ENCODE measurements around the gene HSPA8.
"Not testable (repeated sequence)": the region's sequence is repeated elsewhere in the genome, so short reads cannot be mapped to it uniquely, and the experiment has no call there.

Gene HSPA8

GRCh38 chr11:123061403-123062157, at the start of gene HSPA8:
HSPA8 (minus strand) TSS chr11:123062136; CDS start chr11:123061324, 812 bp downstream.
- no peak for DNase-seq (ENCODE audit: extremely low read depth in 1 of 2, low read depth in 1 of 2)

DNA sequence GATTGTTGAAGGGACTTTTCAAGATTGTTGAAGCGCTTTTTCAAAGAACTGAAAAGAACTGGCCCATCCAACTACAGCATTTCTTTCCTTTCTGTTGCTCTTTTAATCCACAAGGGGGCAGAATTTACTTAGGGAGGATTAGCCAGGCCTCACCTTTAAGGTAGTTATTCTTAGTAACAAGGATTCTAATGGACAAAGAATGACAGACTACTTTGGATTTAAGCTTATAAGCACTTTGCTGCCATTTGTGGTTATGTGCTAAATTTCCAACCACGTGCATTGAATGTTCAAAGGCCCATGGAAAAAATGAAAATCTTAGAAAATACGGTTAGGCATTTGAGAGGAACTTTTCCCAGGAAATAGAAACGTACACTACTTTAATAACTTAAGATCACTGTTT, 49.5 kb upstream of the HSPA8 start:
- DNase-seq (ENCODE audit: extremely low read depth in 1 of 2, low read depth in 1 of 2) = no peak

- DNase-seq (ENCODE audit: extremely low read depth in 1 of 2, low read depth in 1 of 2) = no peak
Observed at GRCh38 chr11:123110397-123110796, 48.5 kb upstream of the HSPA8 start.

DNA sequence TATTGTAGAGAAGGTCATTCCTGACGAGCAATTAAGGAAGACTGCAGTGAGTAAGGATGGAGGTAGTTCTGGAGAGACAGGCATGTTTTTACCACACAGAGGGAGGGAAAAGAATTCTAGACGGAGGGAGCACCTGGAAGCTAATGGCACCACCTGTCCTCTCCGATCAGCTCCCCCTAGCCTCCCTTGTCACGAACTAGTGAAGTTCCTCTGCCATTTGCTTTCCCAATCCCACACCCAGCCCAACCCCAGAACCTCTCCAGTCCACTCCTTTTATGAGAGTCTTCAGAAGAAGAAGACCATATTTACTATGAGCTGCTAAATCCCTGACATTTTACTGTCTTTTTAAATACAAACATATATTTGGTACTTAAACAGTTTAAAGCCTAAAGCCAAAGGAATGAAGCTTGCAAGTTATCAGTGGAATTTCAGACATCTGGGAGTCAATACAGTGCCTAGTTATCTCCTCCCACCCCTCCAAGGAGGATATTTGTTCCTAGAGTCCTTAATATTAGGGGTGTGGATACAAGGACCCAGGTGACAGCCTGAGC, 46.1 kb upstream of the HSPA8 start:
- DNase-seq (ENCODE audit: extremely low read depth in 1 of 2, low read depth in 1 of 2) = no peak

GRCh38 chr11:123104697-123105096, 42.8 kb upstream of the HSPA8 start:
- no peak for DNase-seq (ENCODE audit: extremely low read depth in 1 of 2, low read depth in 1 of 2)

GRCh38 chr11:123103326-123103980, 41.5 kb upstream of the HSPA8 start:
- no peak for DNase-seq (ENCODE audit: extremely low read depth in 1 of 2, low read depth in 1 of 2)

DNA sequence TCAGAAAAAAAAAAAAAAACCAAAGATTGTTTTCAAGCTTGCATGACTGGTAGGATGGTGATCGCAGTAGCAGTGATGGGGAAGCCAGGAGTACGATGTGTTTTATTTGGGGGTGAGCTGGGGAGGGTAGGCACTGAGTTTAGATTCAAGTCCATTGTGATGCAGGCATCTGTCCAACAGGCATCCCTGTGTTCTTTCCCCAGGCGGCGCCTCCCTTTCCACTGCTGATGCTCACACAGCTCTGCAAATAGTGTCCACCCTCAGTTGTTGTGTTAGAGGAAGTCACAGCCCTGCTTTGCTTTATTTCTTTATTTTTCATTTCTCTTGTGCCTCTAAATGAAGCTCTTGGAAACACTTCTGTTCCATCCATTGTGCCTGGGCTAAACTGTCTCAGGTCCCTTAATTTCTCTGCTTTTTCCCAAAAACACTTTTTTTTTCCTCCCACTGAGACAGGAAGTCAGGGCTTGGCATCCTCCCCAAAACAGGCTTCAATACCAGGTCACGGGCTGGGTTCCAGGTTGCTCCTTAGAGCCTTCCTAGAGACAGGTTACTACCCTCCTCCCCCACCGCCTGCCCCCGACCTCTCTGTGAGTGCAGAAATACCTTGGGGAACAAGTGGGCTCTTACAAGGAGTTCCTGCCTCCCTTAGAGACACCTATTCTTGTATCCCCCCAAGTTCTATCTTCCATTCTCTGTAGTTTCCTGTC, 38.6 kb upstream of the HSPA8 start:
- no peak for DNase-seq (ENCODE audit: extremely low read depth in 1 of 2, low read depth in 1 of 2)

- DNase-seq (ENCODE audit: extremely low read depth in 1 of 2, low read depth in 1 of 2) = no peak
Observed at GRCh38 chr11:123098990-123099389, 37.1 kb upstream of the HSPA8 start.

- DNase-seq (ENCODE audit: extremely low read depth in 1 of 2, low read depth in 1 of 2) = no peak
Observed at GRCh38 chr11:123093739-123094138, 31.8 kb upstream of the HSPA8 start.

DNA sequence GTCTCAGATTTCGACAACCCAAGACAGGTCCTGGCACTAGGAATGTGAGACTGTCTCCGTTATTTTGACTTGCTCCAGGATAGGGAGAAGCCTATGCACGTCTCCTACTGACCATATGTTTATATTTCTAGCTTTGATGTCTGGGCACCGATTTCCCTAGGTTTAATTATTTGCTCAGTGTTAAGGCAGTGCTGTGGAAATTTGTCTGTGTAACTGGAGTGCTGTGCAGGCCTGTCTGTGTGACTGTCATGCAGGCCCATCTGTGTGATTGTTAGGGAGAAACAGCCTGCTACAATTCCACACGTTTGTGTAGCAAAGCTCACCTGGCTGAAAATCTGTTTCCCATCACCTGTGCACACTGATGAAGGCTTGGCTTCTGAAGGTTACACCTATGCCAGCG, 29.6 kb upstream of the HSPA8 start:
- DNase-seq (ENCODE audit: extremely low read depth in 1 of 2, low read depth in 1 of 2) = no peak

- DNase-seq (ENCODE audit: extremely low read depth in 1 of 2, low read depth in 1 of 2) = not testable (repeated sequence)
Observed at GRCh38 chr11:123090168-123090567, 28.2 kb upstream of the HSPA8 start.

- not testable (repeated sequence) for DNase-seq (ENCODE audit: extremely low read depth in 1 of 2, low read depth in 1 of 2)
Observed at GRCh38 chr11:123088896-123089295, 27.0 kb upstream of the HSPA8 start.

DNA sequence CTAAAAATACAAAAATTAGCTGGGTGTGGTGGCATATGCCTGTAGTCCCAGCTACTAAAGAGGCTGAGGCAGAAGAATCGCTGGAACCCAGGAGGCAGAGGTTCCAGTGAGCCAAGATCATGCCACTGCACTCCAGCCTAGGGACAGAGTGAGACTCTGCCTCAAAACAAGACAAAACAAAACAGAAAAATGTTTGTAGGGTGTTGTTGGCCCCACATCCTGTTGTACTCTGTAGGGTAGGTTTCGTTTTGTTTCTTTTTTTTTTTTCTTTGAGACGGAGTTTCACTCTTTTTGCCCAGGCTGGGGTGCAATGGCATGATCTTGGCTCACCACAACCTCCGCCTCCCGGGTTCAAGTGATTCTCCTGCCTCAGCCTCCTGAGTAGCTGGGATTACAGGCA, 25.7 kb upstream of the HSPA8 start:
- DNase-seq (ENCODE audit: extremely low read depth in 1 of 2, low read depth in 1 of 2) = not testable (repeated sequence)

DNA sequence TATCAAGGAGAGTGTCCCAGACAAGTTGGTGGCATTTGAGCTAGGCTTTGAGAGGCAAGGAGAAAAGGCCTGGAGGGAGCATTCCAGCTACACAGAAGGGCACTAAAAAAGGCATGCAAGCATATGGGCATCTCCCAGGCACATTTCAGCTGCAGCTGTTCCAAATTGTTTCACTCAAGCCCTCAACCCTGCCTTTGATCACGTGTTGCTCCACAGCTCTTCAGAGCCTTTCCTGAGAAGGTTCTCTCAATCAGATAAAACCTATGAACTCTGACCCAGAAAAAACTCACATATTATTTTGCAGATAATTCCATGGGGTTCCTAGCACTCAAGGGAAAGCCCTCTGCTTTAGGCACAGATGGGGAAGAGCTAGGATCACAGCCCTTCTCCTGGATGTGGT, 24.4 kb upstream of the HSPA8 start:
- DNase-seq (ENCODE audit: extremely low read depth in 1 of 2, low read depth in 1 of 2) = no peak

GRCh38 chr11:123085497-123085896, 23.6 kb upstream of the HSPA8 start:
- DNase-seq (ENCODE audit: extremely low read depth in 1 of 2, low read depth in 1 of 2) = no peak

DNA sequence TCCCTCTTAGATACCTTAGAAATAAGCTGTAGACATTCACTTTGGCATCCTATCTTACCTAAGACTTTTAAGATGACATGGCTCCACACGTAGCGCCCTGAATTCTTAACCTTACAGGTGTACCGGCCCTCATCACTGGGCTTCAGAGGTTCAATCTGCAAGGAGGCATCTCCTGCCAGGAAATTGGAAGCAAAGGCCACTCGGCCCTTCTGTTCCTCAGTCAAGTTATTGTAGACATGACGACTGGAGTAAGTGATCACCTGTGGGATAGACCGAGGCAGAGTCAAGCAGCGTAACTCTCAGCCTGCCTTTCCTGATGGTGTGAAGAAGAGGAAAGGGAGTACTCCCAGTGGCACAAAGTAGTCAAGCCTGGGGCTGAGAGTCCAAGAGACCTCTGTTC, 22.5 kb upstream of the HSPA8 start:
- DNase-seq (ENCODE audit: extremely low read depth in 1 of 2, low read depth in 1 of 2) = no peak

DNA sequence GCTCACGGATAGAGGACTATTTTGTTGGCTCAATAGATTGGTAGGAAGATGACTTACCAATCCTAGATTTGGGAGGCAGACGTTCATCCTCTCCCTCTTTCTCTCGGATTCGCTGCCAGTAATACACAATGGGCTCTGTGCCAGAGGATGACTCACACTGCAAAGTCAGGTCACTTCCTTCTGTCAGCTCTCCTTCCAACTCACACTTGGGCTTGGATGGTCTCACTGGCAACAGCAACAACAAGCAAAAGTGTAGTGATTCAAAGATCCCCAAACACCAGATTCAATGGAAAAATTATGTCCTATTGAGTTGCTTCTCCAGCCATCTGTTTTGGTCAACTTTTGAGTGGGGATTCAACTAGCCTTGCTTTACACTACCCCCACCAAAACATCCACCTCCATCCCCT, 21.7 kb upstream of the HSPA8 start:
- peak in 1 of 2 donors; percentile 40 for DNase-seq (ENCODE audit: extremely low read depth in 1 of 2, low read depth in 1 of 2)

- DNase-seq (ENCODE audit: extremely low read depth in 1 of 2, low read depth in 1 of 2) = no peak
Observed at GRCh38 chr11:123082977-123083376, 21.0 kb upstream of the HSPA8 start.

GRCh38 chr11:123080015-123080414, 18.1 kb upstream of the HSPA8 start:
- DNase-seq (ENCODE audit: extremely low read depth in 1 of 2, low read depth in 1 of 2) = no peak

- no peak for DNase-seq (ENCODE audit: extremely low read depth in 1 of 2, low read depth in 1 of 2)
Observed at GRCh38 chr11:123076484-123076883, 14.5 kb upstream of the HSPA8 start.

GRCh38 chr11:123073343-123074057, 11.6 kb upstream of the HSPA8 start:
- no peak for DNase-seq (ENCODE audit: extremely low read depth in 1 of 2, low read depth in 1 of 2)
